NB4 (cell line): ENCODE results near the gene MAPRE2.

Source experiments
- DNase-seq: peaks from one replicate; pipeline ENCODE4 v3.0.0; 2010; ENCODE audit warnings: low read depth
- H3K4me3 ChIP-seq: one replicate; pipeline ENCODE4 v1.5.1; 2011; ENCODE audit warnings: mild to moderate bottlenecking, low read depth, low read length, moderate library complexity
- CTCF ChIP-seq: IDR thresholded peaks from one replicate; pipeline ENCODE4 v1.5.1; 2012; ENCODE audit warnings: low read depth, low read length
- MYC ChIP-seq: IDR thresholded peaks from 2 replicates; pipeline ENCODE4 v1.6.1; 2011; ENCODE audit warnings: low read depth, low read length
- POLR2A ChIP-seq: IDR thresholded peaks from 2 replicates; pipeline ENCODE4 v1.6.1; 2011; ENCODE audit warnings: mild to moderate bottlenecking; ENCODE audit not compliant: insufficient read length; ENCODE audit errors: extremely low read depth
- TF ChIP-seq, protein P1 (sequence below): IDR thresholded peaks from 2 replicates; pipeline ENCODE4 v1.6.1; 2011; ENCODE audit warnings: low read depth, low read length

Gene MAPRE2

DNA sequence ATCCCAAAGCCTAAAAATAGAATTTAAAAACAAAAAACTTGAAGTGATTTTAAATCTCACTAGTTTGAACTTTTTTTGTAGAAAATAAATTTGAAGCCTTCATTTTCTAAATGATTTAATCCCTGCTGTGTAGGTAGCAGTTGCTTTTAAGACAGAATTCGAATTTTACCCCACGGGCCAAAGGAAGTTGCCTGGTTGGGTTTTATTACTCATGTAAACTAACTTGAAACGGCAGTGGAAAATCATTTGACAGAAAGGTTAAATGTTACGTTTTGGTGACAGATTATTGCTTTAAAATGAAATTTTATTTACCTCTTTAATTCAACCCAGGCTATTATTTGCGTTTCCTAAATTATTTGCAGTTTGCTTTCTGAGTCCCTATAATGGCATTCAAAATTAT lies 2.0 kb downstream of the MAPRE2 start:
- no peak for DNase-seq
- TF ChIP-seq MYC (no peak), CTCF (no peak), POLR2A (no peak)
- TF ChIP-seq, protein P1, sequence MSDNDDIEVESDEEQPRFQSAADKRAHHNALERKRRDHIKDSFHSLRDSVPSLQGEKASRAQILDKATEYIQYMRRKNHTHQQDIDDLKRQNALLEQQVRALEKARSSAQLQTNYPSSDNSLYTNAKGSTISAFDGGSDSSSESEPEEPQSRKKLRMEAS = no peak
- H3K4me3 ChIP-seq = peak overlapping the region; percentile 90

DNA sequence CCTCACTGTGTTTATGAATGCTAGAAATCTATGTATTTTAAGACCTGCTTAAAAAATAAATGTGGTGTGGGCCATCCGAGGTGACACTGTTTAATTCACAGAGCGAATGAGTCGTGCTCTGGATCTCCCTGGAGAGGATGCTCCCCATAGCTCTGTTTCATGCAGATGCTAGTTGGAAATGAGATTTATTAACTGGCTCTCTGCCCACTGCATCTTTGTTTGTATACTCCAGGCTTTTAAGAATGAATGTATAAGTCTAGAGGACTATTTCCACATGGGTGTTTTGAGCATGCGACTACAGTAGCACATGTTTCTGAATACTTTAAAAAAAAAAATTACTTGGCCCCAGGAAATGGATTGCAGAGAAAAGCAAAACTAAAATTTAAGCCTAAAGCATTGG lies 3.9 kb downstream of the MAPRE2 start:
- DNase-seq = peak; percentile 45
- no peak overlapping the region for H3K4me3 ChIP-seq
- TF ChIP-seq CTCF (no peak), POLR2A (no peak)
- TF ChIP-seq, protein P1 = no peak

GRCh38 chr18:35045806-35046205 lies 4.6 kb downstream of the MAPRE2 start:
- TF ChIP-seq, protein P1 = no peak
- TF ChIP-seq POLR2A (no peak), CTCF (no peak), MYC (no peak)
- no peak for DNase-seq
- H3K4me3 ChIP-seq = no peak overlapping the region

- DNase-seq = no peak
- no peak for TF ChIP-seq CTCF
- no peak for TF ChIP-seq POLR2A
- TF ChIP-seq, protein P1 = no peak
- TF ChIP-seq MYC = no peak
- no peak overlapping the region for H3K4me3 ChIP-seq
Measured at GRCh38 chr18:35047697-35048292, 6.6 kb downstream of the MAPRE2 start.

DNA sequence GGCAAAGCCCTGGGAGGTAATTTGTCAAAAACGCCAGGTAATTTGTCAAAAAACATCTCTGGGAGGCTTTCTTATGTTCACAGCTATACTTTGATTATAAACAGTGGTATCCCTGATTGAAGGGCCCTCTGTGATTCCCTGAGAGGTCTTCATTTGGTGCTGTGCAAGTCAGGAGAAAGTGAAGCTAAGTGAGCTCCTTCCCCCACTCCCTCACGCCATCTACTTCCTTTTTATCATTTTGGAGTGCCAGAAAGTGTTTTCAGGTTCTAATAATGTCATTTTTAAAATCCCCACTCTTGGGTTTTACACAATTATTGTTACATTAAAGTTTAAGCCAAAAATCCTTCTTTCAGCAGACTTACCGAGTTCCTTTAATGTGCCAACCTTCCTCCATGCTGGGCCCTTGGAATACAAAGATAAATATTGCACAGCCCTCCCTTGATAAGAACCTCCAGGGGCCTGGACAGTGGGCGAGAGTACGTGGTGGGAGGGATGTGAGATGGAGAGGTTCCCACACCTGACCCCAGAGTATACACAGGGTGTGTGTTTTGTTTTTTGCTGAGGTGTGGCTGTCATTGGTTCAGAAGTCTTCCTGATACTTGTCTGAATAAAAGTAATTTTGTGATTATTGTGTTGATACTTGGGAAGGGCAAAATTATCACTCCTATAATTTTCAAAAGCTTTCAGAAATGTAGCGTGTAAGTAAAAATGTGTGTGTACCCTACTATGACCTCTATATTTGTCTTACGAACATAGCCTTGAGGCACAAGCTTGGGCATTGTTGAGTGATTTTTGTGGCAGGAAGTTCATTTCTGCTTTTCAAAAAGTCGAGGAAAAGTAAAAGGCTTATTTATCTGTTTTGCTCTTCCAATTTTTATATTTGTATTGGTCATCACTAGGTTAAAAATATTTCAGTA lies 8.2 kb downstream of the MAPRE2 start:
- TF ChIP-seq POLR2A (no peak), CTCF (no peak), MYC (no peak)
- TF ChIP-seq, protein P1 = no peak
- DNase-seq = peak; percentile 44
- no peak overlapping the region for H3K4me3 ChIP-seq
